ENCODE data around the gene PICK1.
"Not testable (repeated sequence)": the region's sequence is repeated elsewhere in the genome, so short reads cannot be mapped to it uniquely, and the experiment has no call there.

GRCh38 chr22:38037367-38038150, 19.6 kb upstream of the PICK1 start:
- TF ChIP-seq CTCF (conservative IDR thresholded peaks at IDR 0.05); ZFX (IDR thresholded peaks at IDR 0.05): not testable (repeated sequence)
